ENCODE results near the gene COMMD1.

The COMMD1 gene

DNA sequence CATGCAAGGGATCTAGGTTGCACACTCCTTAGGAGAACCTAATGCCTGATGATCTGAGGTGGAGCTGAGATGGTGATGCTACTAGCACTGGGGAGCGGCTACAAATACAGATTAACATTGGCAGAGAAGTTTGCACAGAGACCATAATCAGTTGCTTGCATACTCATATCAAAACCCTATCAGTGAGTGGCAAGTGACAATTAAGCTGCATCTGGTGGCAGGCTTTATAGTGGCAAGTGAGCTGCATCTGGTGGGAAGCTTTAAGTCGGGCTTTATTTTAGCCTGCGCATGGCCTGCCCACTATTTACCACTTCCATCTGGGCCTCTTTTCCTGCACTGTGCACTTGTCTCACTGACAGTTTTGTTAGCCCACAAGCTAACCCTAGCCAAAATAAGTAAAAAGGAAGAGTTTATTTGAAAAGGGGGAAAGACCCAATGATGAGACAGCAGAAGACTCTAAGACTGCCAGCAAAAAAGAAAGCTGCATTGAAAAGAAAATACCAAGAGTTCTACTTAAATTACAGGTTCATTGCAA lies 149.5 kb downstream of the COMMD1 start:
- H2AFZ ChIP-seq (ENCODE audit: low read depth, low read length, severe bottlenecking): no peak overlapping the region
- H3K27ac ChIP-seq (ENCODE audit: low read depth, low read length): no peak overlapping the region
- H4K20me1 ChIP-seq (ENCODE audit: low read depth, low read length): 0 out of 2 replicates have a peak, but pooled peaks cover 4% of the 10 kb centered on the region
- TF ChIP-seq CTCF (IDR thresholded peaks at IDR 0.05; ENCODE audit: insufficient read depth, low read length, poor library complexity, severe bottlenecking): no peak
- no peak for TF ChIP-seq EZH2phosphoT487 (conservative IDR thresholded peaks at IDR 0.05; ENCODE audit: low read length)
- no peaks in the 10 kb centered on the region for H3K9me2 ChIP-seq (replicated peaks; ENCODE audit: insufficient read depth, low read length)
- H3K9ac ChIP-seq (ENCODE audit: low read length): no peak overlapping the region
- no peak overlapping the region for H3K4me2 ChIP-seq (ENCODE audit: low read depth, low read length, poor library complexity, severe bottlenecking)
- no peaks in the 10 kb centered on the region for H3K79me2 ChIP-seq (ENCODE audit: insufficient read depth, low read length)
- no peak overlapping the region for H3K4me3 ChIP-seq (ENCODE audit: insufficient read depth, low read length, poor library complexity, severe bottlenecking)
- H3K36me3 ChIP-seq (ENCODE audit: low read length): no peaks in the 10 kb centered on the region
- no peaks in the 10 kb centered on the region for H3F3A ChIP-seq (ENCODE audit: insufficient read depth)
- H3K27me3 ChIP-seq (ENCODE audit: low read length): no peaks in the 10 kb centered on the region
- no peaks in the 10 kb centered on the region for H3K9me3 ChIP-seq (ENCODE audit: insufficient read depth, low read length)

DNA sequence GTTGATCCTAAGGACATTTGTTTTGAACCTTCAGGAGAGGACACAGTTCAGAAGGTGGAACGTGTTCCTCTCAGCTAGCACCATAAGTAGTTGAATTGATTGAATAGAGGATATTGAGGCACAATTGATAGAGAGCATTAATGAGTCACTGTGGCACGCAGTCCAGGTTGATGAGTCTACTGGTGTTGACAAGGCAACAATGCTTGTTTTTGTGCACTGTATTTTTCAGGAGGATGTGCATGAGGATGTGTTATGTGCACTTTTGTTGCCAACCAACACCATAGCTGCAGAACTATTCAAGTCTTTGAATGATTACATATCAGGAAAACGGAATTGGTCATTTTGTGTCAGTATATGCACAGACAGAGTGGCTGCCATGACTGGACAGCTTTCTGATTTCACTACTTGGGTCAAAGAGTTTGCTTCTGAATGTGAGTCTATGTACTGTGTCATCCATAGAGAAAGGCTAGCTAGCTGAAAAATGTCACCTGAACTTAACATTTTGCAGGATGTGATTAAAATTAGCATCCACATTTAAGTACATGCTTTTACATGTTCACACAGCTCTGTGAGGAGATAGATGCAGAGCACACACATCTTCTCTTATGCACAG lies 150.4 kb downstream of the COMMD1 start:
- H3K9ac ChIP-seq (ENCODE audit: low read length): no peak overlapping the region
- no peaks in the 10 kb centered on the region for H3K36me3 ChIP-seq (ENCODE audit: low read length)
- no peaks in the 10 kb centered on the region for H3K9me2 ChIP-seq (replicated peaks; ENCODE audit: insufficient read depth, low read length)
- no peaks in the 10 kb centered on the region for H3F3A ChIP-seq (ENCODE audit: insufficient read depth)
- no peak overlapping the region for H3K4me2 ChIP-seq (ENCODE audit: low read depth, low read length, poor library complexity, severe bottlenecking)
- TF ChIP-seq EZH2phosphoT487 (conservative IDR thresholded peaks at IDR 0.05; ENCODE audit: low read length) (no peak), CTCF (IDR thresholded peaks at IDR 0.05; ENCODE audit: insufficient read depth, low read length, poor library complexity, severe bottlenecking) (no peak)
- no peaks in the 10 kb centered on the region for H3K9me3 ChIP-seq (ENCODE audit: insufficient read depth, low read length)
- no peak overlapping the region for H3K4me3 ChIP-seq (ENCODE audit: insufficient read depth, low read length, poor library complexity, severe bottlenecking)
- no peaks in the 10 kb centered on the region for H3K27me3 ChIP-seq (ENCODE audit: low read length)
- H3K27ac ChIP-seq (ENCODE audit: low read depth, low read length): no peak overlapping the region
- no peaks in the 10 kb centered on the region for H3K79me2 ChIP-seq (ENCODE audit: insufficient read depth, low read length)
- H4K20me1 ChIP-seq (ENCODE audit: low read depth, low read length): no peaks in the 10 kb centered on the region
- no peak overlapping the region for H2AFZ ChIP-seq (ENCODE audit: low read depth, low read length, severe bottlenecking)

- Histone ChIP-seq H3K9me2 (replicated peaks; ENCODE audit: insufficient read depth, low read length) (no peaks in the 10 kb centered on the region), H3K4me2 (ENCODE audit: low read depth, low read length, poor library complexity, severe bottlenecking) (no peak overlapping the region), H2AFZ (ENCODE audit: low read depth, low read length, severe bottlenecking) (no peak overlapping the region), H3K4me3 (ENCODE audit: insufficient read depth, low read length, poor library complexity, severe bottlenecking) (no peak overlapping the region), H3K36me3 (ENCODE audit: low read length) (no peaks in the 10 kb centered on the region), H3K27me3 (ENCODE audit: low read length) (no peaks in the 10 kb centered on the region), H4K20me1 (ENCODE audit: low read depth, low read length) (no peaks in the 10 kb centered on the region), H3K9ac (ENCODE audit: low read length) (no peak overlapping the region), H3K9me3 (ENCODE audit: insufficient read depth, low read length) (no peaks in the 10 kb centered on the region), H3K79me2 (ENCODE audit: insufficient read depth, low read length) (no peaks in the 10 kb centered on the region), H3K27ac (ENCODE audit: low read depth, low read length) (no peak overlapping the region), H3F3A (ENCODE audit: insufficient read depth) (no peaks in the 10 kb centered on the region)
- no peak for TF ChIP-seq EZH2phosphoT487 (conservative IDR thresholded peaks at IDR 0.05; ENCODE audit: low read length)
- no peak for TF ChIP-seq CTCF (IDR thresholded peaks at IDR 0.05; ENCODE audit: insufficient read depth, low read length, poor library complexity, severe bottlenecking)
Measured at GRCh38 chr2:62056341-62056740, 150.9 kb downstream of the COMMD1 start.

Data from SU-DHL-6 (cell line).